MCF 10A (cell line): Measurements from ENCODE around the gene KREMEN2. TPM values are rescaled to one million over a fixed set of nuclear protein-coding genes. Genes with fewer than 3 reads are reported as not detected.
A peak's percentile ranks its signal among the peaks of the same experiment; 100 is the strongest.

Experiments
- BruUV-seq: library from RNA; stranded (reverse); fragments of 400-500 nt; replicated peaks from 2 replicates; lab custom pipeline; 2021; lab: Mats Ljungman, UMichigan
- CTCF ChIA-PET: fragments of 300-600 bp; sonication (Branson Sonifier 250); formaldehyde crosslinking; extraction: SDS; loops from one replicate; lab custom pipeline; 2021; ENCODE audit warnings: antibody characterized with exemption, inconsistent platforms; lab: Yijun Ruan, JAX
- POLR2A ChIA-PET: fragments of 300-600, 350-650 bp; sonication (Branson Sonifier 250); formaldehyde crosslinking; extraction: SDS; loops from one replicate; lab custom pipeline; 2020; ENCODE audit warnings: antibody characterized with exemption, inconsistent platforms; lab: Yijun Ruan, JAX
- DNase-seq: peaks from one replicate; pipeline ENCODE4 v3.0.0-alpha.2; 2018; ENCODE audit not compliant: unreplicated experiment
- H3K27ac Mint-ChIP-seq: one replicate; pipeline ENCODE4 v1.8.0; 2022; ENCODE audit warnings: mild to moderate bottlenecking, low read depth, mixed read lengths; ENCODE audit not compliant: unreplicated experiment
- H3K27me3 Mint-ChIP-seq: one replicate; pipeline ENCODE4 v1.8.0; 2022; ENCODE audit warnings: mixed read lengths; ENCODE audit not compliant: insufficient read depth, unreplicated experiment
- H3K36me3 Mint-ChIP-seq: one replicate; pipeline ENCODE4 v1.8.0; 2022; ENCODE audit warnings: mild to moderate bottlenecking, moderate library complexity, mixed read lengths; ENCODE audit not compliant: insufficient read depth, unreplicated experiment
- H3K4me1 Mint-ChIP-seq: one replicate; pipeline ENCODE4 v1.8.0; 2022; ENCODE audit warnings: mixed read lengths; ENCODE audit not compliant: insufficient read depth, unreplicated experiment
- H3K4me3 Mint-ChIP-seq: one replicate; pipeline ENCODE4 v1.8.0; 2022; ENCODE audit warnings: mild to moderate bottlenecking, moderate library complexity, mixed read lengths; ENCODE audit not compliant: unreplicated experiment
- H3K9me3 Mint-ChIP-seq: one replicate; pipeline ENCODE4 v1.8.0; 2022; ENCODE audit warnings: mixed read lengths; ENCODE audit not compliant: unreplicated experiment
- CTCF ChIP-seq: fragments of 200-600 bp; IDR thresholded peaks from one replicate; pipeline ENCODE4 v1.8.0; 2022; ENCODE audit warnings: antibody characterized with exemption, mild to moderate bottlenecking; ENCODE audit not compliant: unreplicated experiment
- intact Hi-C: fragments of 100-400 bp; cut with micrococcal nuclease; formaldehyde crosslinking; loops from 2 replicates; pipeline ENCODE4 v1.14.1; 2022
- total RNA-seq: library from RNA; stranded (reverse); gene quantifications from 2 replicates; pipeline ENCODE4 v1.2.3, GENCODE V29; 2022

Gene KREMEN2
- total RNA-seq, 1 experiment from 2014 or later, result 0.42 TPM

GRCh38 chr16:3004319-3004718 is 40.2 kb downstream of the KREMEN2 start:
- intact Hi-C loops, result loop anchor here (1.0 kb wide), 1 partner anchor 16 kb away; the partner anchor contains the start of gene TNFRSF12A
- CTCF ChIA-PET, result interaction anchor here (0.5 to 9.6 kb wide), 15 partner anchors 10 to 786 kb away, joined by 3 to 121 read pairs (median 3); partner anchors contain the start of gene TNFRSF12A
- Mint-ChIP-seq H3K4me3 (peak overlapping the region; percentile 61), H3K27me3 (no peaks in the 10 kb centered on the region), H3K36me3 (no peaks in the 10 kb centered on the region), H3K4me1 (no peaks in the 10 kb centered on the region), H3K9me3 (no peaks in the 10 kb centered on the region), H3K27ac (no peak overlapping the region)
- no TSS peak for BruUV-seq
- DNase-seq, result no peak
- TF ChIP-seq CTCF, result no peak
- POLR2A ChIA-PET, result interaction anchor here (0.7 to 2.2 kb wide), 12 partner anchors 13 to 958 kb away, joined by 3 to 41 read pairs (median 4); partner anchors contain the start of genes FLYWCH1, FLYWCH2, HCFC1R1 and THOC6

- Mint-ChIP-seq H3K4me3 (peak overlapping the region; percentile 61), H3K9me3 (no peaks in the 10 kb centered on the region), H3K4me1 (no peaks in the 10 kb centered on the region), H3K27ac (no peak overlapping the region), H3K27me3 (no peaks in the 10 kb centered on the region), H3K36me3 (no peaks in the 10 kb centered on the region)
- no TSS peak for BruUV-seq
- intact Hi-C loops, result loop anchor here (1.0 kb wide), 1 partner anchor 15 kb away; the partner anchor contains the start of gene TNFRSF12A
- DNase-seq, result no peak
- POLR2A ChIA-PET, result interaction anchor here (1.1 to 2.2 kb wide), 4 partner anchors 16 to 120 kb away, joined by 3 to 41 read pairs (median 4); partner anchors contain the start of genes FLYWCH1 and TNFRSF12A
- no peak for TF ChIP-seq CTCF
- CTCF ChIA-PET, result interaction anchor here (0.5 to 9.6 kb wide), 3 partner anchors 16 to 710 kb away, joined by 3 to 121 read pairs (median 28); partner anchors contain the start of gene TNFRSF12A
Measured at GRCh38 chr16:3004781-3005284, 40.8 kb downstream of the KREMEN2 start.

DNA sequence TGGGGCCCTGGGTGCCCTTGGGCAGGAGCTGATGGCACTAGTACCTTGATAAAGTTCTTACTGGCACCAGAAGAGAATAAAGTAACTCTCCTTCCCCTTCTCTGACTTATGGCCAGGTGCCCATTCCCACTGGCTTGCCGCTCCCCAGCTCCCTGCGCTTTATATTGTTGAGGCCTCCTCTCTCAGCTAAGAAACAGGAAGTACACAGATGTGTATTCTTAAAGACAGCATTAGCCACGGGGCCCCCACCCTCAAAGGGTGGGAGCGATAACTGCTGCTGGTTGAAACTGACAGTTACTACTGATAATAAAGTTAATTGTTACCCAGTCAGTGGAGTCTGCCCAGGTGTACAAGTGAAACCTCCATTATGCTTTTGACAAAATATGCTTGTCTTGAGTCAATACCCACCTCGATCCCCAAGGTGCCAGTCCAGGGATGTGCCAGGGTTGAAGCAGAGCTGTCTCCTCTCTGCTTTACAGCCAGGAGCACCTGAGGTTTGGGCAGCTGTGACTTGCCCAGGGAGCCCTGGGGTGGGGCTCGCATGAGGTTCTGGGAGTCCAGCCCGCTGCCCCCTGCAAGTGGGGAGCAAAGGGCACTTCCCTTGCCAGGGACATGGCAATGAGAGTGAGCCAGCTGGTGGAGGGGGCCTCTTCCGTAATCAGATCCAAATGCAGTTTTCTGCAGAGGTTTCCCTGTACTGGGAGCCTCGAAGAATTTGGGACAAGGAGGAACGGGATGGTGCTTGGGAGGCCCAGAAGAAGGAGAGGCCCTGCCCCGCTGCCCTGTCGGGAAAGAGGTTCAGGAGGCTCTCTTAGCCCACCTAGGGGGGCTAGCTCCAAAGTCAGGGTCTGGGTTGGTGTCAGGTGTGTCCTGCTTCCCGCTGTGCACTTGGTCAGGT is 43.2 kb downstream of the KREMEN2 start:
- Mint-ChIP-seq H3K4me3 (no peak overlapping the region), H3K27me3 (no peaks in the 10 kb centered on the region), H3K36me3 (no peaks in the 10 kb centered on the region), H3K4me1 (no peaks in the 10 kb centered on the region), H3K9me3 (no peaks in the 10 kb centered on the region), H3K27ac (no peak overlapping the region)
- intact Hi-C loops, result no loop called here
- no TSS peak for BruUV-seq
- POLR2A ChIA-PET, result interaction anchor here (1.3 kb wide), 1 partner anchor 14 kb away, joined by 5 read pairs; no protein-coding TSS in a partner anchor
- no peak for DNase-seq
- TF ChIP-seq CTCF, result no peak
- CTCF ChIA-PET, result interaction anchor here (0.6 to 9.6 kb wide), 3 partner anchors 10 to 667 kb away, joined by 3 to 121 read pairs (median 4); no protein-coding TSS in a partner anchor
